ENCODE measurements around the gene FASTK. TPM values are rescaled to one million over a fixed set of nuclear protein-coding genes. Genes with fewer than 3 reads are reported as not detected.
A peak's percentile ranks its signal among the peaks of the same experiment; 100 is the strongest.

Gene FASTK, protein sequence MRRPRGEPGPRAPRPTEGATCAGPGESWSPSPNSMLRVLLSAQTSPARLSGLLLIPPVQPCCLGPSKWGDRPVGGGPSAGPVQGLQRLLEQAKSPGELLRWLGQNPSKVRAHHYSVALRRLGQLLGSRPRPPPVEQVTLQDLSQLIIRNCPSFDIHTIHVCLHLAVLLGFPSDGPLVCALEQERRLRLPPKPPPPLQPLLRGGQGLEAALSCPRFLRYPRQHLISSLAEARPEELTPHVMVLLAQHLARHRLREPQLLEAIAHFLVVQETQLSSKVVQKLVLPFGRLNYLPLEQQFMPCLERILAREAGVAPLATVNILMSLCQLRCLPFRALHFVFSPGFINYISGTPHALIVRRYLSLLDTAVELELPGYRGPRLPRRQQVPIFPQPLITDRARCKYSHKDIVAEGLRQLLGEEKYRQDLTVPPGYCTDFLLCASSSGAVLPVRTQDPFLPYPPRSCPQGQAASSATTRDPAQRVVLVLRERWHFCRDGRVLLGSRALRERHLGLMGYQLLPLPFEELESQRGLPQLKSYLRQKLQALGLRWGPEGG
- polyA plus RNA-seq: 10 to 100 TPM; 49.0 to 57.6 (median 51.2) TPM

- H3K4me1 Mint-ChIP-seq: peaks cover 39 to 45% of the 10 kb centered on the region in 2 donors
- no peaks in the 10 kb centered on the region for H3K9me3 Mint-ChIP-seq
- peak within 1 kb of the TSS; percentile 82 to 88 (median 85) for H3K4me3 Mint-ChIP-seq
- peak within 1 kb of the TSS; percentile 53 to 84 (median 82) for H3K27ac Mint-ChIP-seq
- H3K27me3 Mint-ChIP-seq (ENCODE audit: low read depth in 3 of 3): peaks cover 0 to 17% (median 2%) of the 10 kb centered on the region in 3 donors
- H3K36me3 Mint-ChIP-seq: peaks cover 0 to 1% (median 0%) of the 10 kb centered on the region in 3 donors
- DNase-seq: peak; percentile 88
Observed at GRCh38 chr7:151080522-151081169, at the start of gene FASTK. TSS of gene FASTK (minus strand) at chr7:151080809. CDS start at chr7:151080766, 43 bp downstream.

DNA sequence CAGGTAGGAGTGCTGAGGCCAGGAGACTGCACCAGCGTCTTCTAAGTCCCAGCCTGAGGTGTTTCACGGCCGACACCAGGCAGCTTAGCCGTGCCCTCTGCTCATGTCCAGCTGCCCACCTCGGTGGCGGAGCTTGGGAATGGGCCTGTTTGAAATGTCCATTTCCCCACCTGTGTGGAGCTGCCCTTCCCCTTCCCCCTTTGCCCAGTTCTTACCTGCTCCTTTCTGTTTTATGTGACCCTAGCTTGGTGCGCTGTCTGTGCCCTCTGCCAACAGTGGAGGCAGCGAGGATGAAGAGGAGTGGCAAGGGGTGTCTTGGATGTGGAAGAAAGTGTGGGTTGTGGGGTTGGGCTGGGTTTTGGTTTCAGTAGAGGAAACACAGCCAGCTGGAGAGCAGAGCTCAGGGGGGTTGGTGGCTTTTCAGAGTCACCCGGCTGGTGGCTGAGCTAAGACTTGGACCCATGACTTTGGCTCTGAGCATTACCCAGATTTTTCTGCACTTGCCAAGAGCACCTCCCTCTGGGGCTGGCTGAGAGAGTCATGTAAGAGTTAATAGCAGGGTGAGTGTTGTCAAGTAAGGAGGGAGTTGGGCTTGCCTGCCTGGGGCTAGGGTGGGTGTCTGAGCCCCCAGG lies 49.5 kb upstream of the FASTK start:
- no peak for DNase-seq
- peaks cover 0 to 3% (median 3%) of the 10 kb centered on the region in 3 donors for H3K36me3 Mint-ChIP-seq
- H3K27ac Mint-ChIP-seq: no peak overlapping the region
- peaks cover 0 to 4% (median 4%) of the 10 kb centered on the region in 3 donors for H3K27me3 Mint-ChIP-seq (ENCODE audit: low read depth in 3 of 3)
- no peaks in the 10 kb centered on the region for H3K4me1 Mint-ChIP-seq
- no peak overlapping the region for H3K4me3 Mint-ChIP-seq
- no peaks in the 10 kb centered on the region for H3K9me3 Mint-ChIP-seq

DNA sequence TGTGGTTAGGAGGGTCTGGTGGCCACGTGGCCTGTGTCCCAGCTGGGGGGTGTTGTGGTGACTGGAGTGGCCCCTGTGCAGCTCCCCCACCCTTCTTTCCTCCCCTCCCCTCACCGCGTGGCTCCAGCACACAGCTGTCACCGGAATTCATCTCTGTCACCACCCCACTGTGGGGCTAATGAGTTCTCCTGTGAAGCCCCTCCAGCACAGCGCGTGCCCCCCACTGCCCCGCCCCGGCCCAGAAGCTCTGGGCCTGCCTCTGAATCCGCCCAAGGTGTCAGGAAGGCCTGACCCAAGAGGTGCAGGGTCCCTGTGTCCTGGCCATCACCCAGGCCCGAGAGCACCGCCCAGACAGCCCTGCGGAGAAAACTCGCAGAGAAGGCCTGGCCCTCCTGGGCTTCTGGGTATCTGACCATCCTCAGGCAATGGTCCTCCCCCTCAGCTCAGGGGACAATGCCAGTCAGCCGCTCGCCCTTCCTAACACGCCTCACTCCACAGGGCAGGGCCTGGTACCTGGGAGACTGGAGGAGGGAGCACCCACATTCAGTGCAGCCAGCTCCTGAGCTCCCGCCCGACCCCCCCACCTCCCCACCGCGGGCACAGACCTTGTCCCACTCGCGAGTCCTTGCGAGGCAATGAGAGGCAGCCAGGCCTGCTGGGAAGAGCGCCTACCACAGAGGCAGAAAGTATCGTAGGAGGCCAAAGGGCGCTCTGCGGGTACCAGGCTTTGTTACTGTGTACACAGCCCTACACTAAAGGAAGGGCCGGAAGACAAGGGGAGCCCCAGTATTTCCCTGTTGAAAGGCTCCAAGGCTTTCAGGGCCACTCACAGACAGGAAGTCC lies 48.7 kb upstream of the FASTK start:
- no peak for DNase-seq
- Mint-ChIP-seq H3K27me3 (ENCODE audit: low read depth in 3 of 3) (peaks cover 0 to 4% (median 4%) of the 10 kb centered on the region in 3 donors), H3K9me3 (no peaks in the 10 kb centered on the region), H3K4me1 (no peaks in the 10 kb centered on the region), H3K27ac (no peak overlapping the region), H3K36me3 (peaks cover 0 to 5% (median 3%) of the 10 kb centered on the region in 3 donors), H3K4me3 (no peak overlapping the region)

DNA sequence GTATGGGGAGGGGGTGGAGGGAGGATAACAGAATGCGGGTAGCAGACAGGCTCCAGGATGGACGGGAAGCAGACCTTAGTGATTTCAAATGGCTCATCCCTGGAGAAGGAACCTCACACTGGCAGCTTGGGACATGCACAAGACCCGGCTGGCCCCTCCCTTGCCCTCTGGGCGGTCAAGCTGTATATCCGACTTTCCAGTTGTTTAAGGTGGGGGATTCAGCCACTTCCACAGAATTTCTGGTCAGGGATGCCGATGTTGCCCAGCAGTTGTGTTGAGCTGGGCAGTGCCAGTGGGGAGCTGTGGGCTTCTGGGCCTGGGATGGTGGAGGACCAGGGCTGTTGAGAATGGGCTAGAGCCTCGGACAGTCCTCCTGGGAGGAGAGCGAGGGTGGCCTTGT lies 48.1 kb upstream of the FASTK start:
- no peak for DNase-seq
- peaks cover 0 to 11% (median 3%) of the 10 kb centered on the region in 3 donors for H3K36me3 Mint-ChIP-seq
- no peak overlapping the region for H3K4me3 Mint-ChIP-seq
- no peak overlapping the region for H3K27ac Mint-ChIP-seq
- H3K27me3 Mint-ChIP-seq (ENCODE audit: low read depth in 3 of 3): peaks cover 0 to 4% (median 4%) of the 10 kb centered on the region in 3 donors
- no peaks in the 10 kb centered on the region for H3K9me3 Mint-ChIP-seq
- H3K4me1 Mint-ChIP-seq: no peaks in the 10 kb centered on the region

GRCh38 chr7:151128144-151128543 lies 47.5 kb upstream of the FASTK start:
- no peak overlapping the region for H3K27ac Mint-ChIP-seq
- no peak for DNase-seq
- no peaks in the 10 kb centered on the region for H3K4me1 Mint-ChIP-seq
- H3K27me3 Mint-ChIP-seq (ENCODE audit: low read depth in 3 of 3): peaks cover 2 to 5% (median 4%) of the 10 kb centered on the region in 3 donors
- no peaks in the 10 kb centered on the region for H3K9me3 Mint-ChIP-seq
- H3K36me3 Mint-ChIP-seq: peaks cover 0 to 12% (median 3%) of the 10 kb centered on the region in 3 donors
- no peak overlapping the region for H3K4me3 Mint-ChIP-seq

- H3K4me1 Mint-ChIP-seq: no peaks in the 10 kb centered on the region
- H3K36me3 Mint-ChIP-seq: peaks cover 1 to 13% (median 3%) of the 10 kb centered on the region in 3 donors
- no peak for DNase-seq
- H3K27ac Mint-ChIP-seq: no peak overlapping the region
- no peak overlapping the region for H3K4me3 Mint-ChIP-seq
- peaks cover 0 to 4% (median 2%) of the 10 kb centered on the region in 3 donors for H3K27me3 Mint-ChIP-seq (ENCODE audit: low read depth in 3 of 3)
- H3K9me3 Mint-ChIP-seq: no peaks in the 10 kb centered on the region
Observed at GRCh38 chr7:151126491-151127137, 46.0 kb upstream of the FASTK start.

- Mint-ChIP-seq H3K4me1 (no peaks in the 10 kb centered on the region), H3K36me3 (peaks cover 4 to 16% (median 6%) of the 10 kb centered on the region in 3 donors), H3K9me3 (no peaks in the 10 kb centered on the region), H3K27ac (no peak overlapping the region), H3K4me3 (no peak overlapping the region), H3K27me3 (ENCODE audit: low read depth in 3 of 3) (peaks cover 0 to 4% (median 2%) of the 10 kb centered on the region in 3 donors)
- no peak for DNase-seq
Observed at GRCh38 chr7:151125846-151126481, 45.4 kb upstream of the FASTK start.

- Mint-ChIP-seq H3K36me3 (peaks cover 4 to 20% (median 6%) of the 10 kb centered on the region in 3 donors), H3K27ac (no peak overlapping the region), H3K4me1 (no peaks in the 10 kb centered on the region), H3K27me3 (ENCODE audit: low read depth in 3 of 3) (peaks cover 0 to 4% (median 2%) of the 10 kb centered on the region in 3 donors), H3K9me3 (no peaks in the 10 kb centered on the region), H3K4me3 (no peak overlapping the region)
- no peak for DNase-seq
Observed at GRCh38 chr7:151125470-151125845, 44.8 kb upstream of the FASTK start.

- Mint-ChIP-seq H3K36me3 (peaks cover 4 to 20% (median 6%) of the 10 kb centered on the region in 3 donors), H3K27ac (no peak overlapping the region), H3K4me3 (no peak overlapping the region), H3K27me3 (ENCODE audit: low read depth in 3 of 3) (peaks cover 0 to 4% (median 2%) of the 10 kb centered on the region in 3 donors), H3K4me1 (no peaks in the 10 kb centered on the region), H3K9me3 (no peaks in the 10 kb centered on the region)
- DNase-seq: no peak
Observed at GRCh38 chr7:151124899-151125399, 44.3 kb upstream of the FASTK start.

GRCh38 chr7:151124481-151124880 lies 43.9 kb upstream of the FASTK start:
- H3K27ac Mint-ChIP-seq: no peak overlapping the region
- no peak for DNase-seq
- no peaks in the 10 kb centered on the region for H3K9me3 Mint-ChIP-seq
- H3K4me3 Mint-ChIP-seq: no peak overlapping the region
- H3K36me3 Mint-ChIP-seq: peaks cover 4 to 20% (median 6%) of the 10 kb centered on the region in 3 donors
- H3K4me1 Mint-ChIP-seq: no peaks in the 10 kb centered on the region
- H3K27me3 Mint-ChIP-seq (ENCODE audit: low read depth in 3 of 3): peaks cover 0 to 4% (median 2%) of the 10 kb centered on the region in 3 donors

DNA sequence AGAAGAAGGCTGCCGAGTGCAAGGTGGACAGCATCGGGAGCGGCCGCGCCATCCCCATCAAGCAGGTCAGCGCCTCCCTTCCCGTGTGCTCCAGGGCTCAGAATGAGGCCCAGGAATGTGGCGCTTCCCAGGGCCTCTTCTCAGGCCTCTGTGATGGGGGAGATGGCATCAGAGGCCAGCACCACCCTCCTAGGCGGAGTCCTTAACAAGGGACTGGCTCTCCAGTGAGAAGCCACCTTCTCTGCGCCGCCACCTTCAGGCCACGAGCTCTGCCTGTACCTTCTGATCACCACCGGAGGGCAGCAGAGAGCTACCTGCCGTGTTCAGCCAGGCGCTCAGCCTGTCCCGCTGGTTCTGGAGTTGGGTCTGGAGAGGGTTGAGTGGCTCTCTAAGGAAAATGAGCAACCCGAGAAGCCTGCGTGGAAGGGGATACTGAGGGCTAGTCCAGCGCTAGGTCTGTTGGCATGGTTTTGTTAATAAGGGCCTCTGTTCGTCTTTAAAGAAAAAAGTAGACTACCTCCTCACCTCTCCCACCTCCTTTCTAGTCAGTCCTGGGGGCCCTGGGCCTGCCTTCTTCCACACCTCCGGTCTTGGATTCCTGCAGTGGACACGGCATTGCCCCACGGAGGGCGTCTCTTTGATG lies 43.3 kb upstream of the FASTK start:
- Mint-ChIP-seq H3K4me1 (no peaks in the 10 kb centered on the region), H3K36me3 (peaks cover 4 to 23% (median 6%) of the 10 kb centered on the region in 3 donors), H3K4me3 (no peak overlapping the region), H3K9me3 (no peaks in the 10 kb centered on the region), H3K27me3 (ENCODE audit: low read depth in 3 of 3) (peaks cover 0 to 4% (median 2%) of the 10 kb centered on the region in 3 donors), H3K27ac (no peak overlapping the region)
- peak; percentile 66 to 77 (median 70) for DNase-seq

Measured in immature natural killer cell (primary cell).